ENCODE data around the gene SRSF11. TPM values are rescaled to one million over a fixed set of nuclear protein-coding genes. Genes with fewer than 3 reads are reported as not detected.

The SRSF11 gene
- polyA plus RNA-seq (2012; rRNA removed), result 138 and 170 TPM in 2 replicates
- polyA plus RNA-seq (2012; cell fraction: cytosol; rRNA removed), result 57.6 and 60.0 TPM in 2 replicates
- polyA plus RNA-seq (2012; cell fraction: nucleus; rRNA removed), result 635 and 793 TPM in 2 replicates

DNA sequence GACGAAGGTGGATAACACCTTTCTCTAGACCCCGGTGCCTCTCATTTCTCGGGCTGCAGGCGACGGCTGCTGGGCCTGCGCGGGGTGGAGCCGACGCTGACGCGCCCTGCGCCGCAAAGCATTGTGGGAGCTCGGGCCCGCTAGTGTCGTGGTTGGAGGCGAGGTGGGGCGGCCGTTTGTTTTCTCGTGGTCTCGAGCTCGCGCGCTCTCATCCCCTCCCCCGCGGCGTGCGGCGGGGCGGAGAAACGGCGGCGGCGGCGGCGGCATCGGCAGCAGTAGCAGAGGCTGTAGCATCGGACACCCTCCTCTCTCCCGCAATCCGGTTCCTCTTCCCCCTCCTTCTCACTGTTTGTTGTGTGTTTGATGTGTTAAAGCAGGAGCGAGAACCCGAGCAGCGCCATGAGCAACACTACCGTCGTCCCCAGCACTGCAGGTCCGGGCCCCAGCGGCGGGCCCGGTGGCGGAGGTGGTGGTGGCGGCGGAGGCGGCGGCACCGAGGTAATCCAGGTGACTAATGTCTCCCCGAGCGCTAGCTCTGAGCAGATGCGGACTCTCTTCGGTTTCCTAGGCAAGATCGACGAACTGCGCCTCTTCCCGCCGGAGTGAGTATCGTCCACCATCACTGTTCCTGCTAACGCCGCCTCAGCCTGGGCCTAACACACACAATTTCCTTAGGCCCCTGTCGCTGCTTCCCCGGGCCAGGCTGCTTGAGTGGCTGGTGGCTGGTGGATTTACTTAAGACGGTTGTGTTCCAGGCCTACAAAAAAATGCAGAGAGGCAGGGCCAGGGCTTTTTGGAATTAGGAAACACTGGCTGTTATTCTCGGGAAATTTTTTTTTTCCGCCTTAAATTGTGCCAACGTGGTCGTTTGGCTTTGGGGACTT is at the start of gene SRSF11:
Gene SRSF11 (plus strand): TSS at position 143 of the 884 bp plus-strand sequence. CDS start 257 bp downstream, at position 400.
- Histone ChIP-seq H3K36me3 (replicated peaks in 1 of 2; ENCODE audit: control insufficient read depth in 1 of 2, insufficient read depth in 2 of 2, low read length in 1 of 2) (peaks cover 37 to 38% of the 10 kb centered on the region in 2 experiments), H3K4me2 (peak within 1 kb of the TSS; percentile 88), H3F3A (replicated peaks; ENCODE audit: insufficient read depth) (peaks cover 26% of the 10 kb centered on the region), H3K79me2 (ENCODE audit: insufficient read depth) (peaks cover 96% of the 10 kb centered on the region), H3K4me3 (ENCODE audit: low read depth in 2 of 2, low read length in 1 of 2) (peak within 1 kb of the TSS; percentile 78 to 80), H3K4me1 (ENCODE audit: control insufficient read depth in 1 of 2, insufficient read depth in 2 of 2, low read depth in 1 of 2, low read length in 1 of 2) (peaks cover 0 to 18% of the 10 kb centered on the region in 2 experiments; a peak in 3 of 4 replicates), H3K27me3 (ENCODE audit: insufficient read depth) (no peaks in the 10 kb centered on the region), H4K20me1 (ENCODE audit: insufficient read depth) (peaks cover 39% of the 10 kb centered on the region), H3K9ac (peak within 1 kb of the TSS; percentile 96), H3K27ac (ENCODE audit: low read depth in 2 of 2, low read length in 1 of 2) (peak within 1 kb of the TSS; percentile 93 to 94), H3K9me3 (no peaks in the 10 kb centered on the region), H3K9me2 (no peaks in the 10 kb centered on the region), H2AFZ (ENCODE audit: low read depth) (peak within 1 kb of the TSS; percentile 88)
- CTCF ChIA-PET, result interaction anchor here (0.9 to 1.0 kb wide), 2 partner anchors 13 to 15 kb away, joined by 3 read pairs; no protein-coding TSS in a partner anchor
- POLR2A ChIA-PET, result interaction anchor here (0.6 to 2.0 kb wide), 10 partner anchors 12 to 189 kb away, joined by 3 to 16 read pairs (median 6); partner anchors contain the start of genes ANKRD13C, CTH and LRRC40
- peak; percentile 94 for DNase-seq
- 3% methylated on average over 26 of the region's 74 CpGs for WGBS (ENCODE audit: low lambda C conversion rate)
- TF ChIP-seq, protein P1, sequence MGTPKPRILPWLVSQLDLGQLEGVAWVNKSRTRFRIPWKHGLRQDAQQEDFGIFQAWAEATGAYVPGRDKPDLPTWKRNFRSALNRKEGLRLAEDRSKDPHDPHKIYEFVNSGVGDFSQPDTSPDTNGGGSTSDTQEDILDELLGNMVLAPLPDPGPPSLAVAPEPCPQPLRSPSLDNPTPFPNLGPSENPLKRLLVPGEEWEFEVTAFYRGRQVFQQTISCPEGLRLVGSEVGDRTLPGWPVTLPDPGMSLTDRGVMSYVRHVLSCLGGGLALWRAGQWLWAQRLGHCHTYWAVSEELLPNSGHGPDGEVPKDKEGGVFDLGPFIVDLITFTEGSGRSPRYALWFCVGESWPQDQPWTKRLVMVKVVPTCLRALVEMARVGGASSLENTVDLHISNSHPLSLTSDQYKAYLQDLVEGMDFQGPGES (IDR thresholded peaks at IDR 0.05; ENCODE audit: low read depth, low read length), result no peak
- TF ChIP-seq TEAD4 (IDR thresholded peaks at IDR 0.05; ENCODE audit: borderline replicate concordance, insufficient read depth) (no peak), FOXJ3 (CRISPR knock-in tag; IDR thresholded peaks at IDR 0.05) (peak; percentile 59; the same call in 1 of the 2 replicates), TAF1 (IDR thresholded peaks at IDR 0.05; ENCODE audit: borderline replicate concordance, low read depth, low read length) (peak; percentile 81), MXI1 (IDR thresholded peaks at IDR 0.05; ENCODE audit: low read depth, low read length) (peak; percentile 86), POLR2AphosphoS5 (IDR thresholded peaks at IDR 0.05; ENCODE audit: low read depth, low read length) (peak; percentile 94), NRF1 (IDR thresholded peaks at IDR 0.05; ENCODE audit: low read depth, low read length) (peak; percentile 91), EP300 (IDR thresholded peaks at IDR 0.05; ENCODE audit: borderline replicate concordance in 1 of 2, low read depth in 1 of 2, low read length in 1 of 2) (peak in 1 of 2 experiments; percentile 58; a peak in 1 of 4 replicates), RFX5 (IDR thresholded peaks at IDR 0.05; ENCODE audit: low read length) (no peak), CHD2 (IDR thresholded peaks at IDR 0.05; ENCODE audit: low read length, partially characterized antibody) (peak; percentile 96), YY1 (IDR thresholded peaks at IDR 0.05; ENCODE audit: low read depth) (peak; percentile 12; the same call in 1 of the 2 replicates), SIN3A (IDR thresholded peaks at IDR 0.05; ENCODE audit: borderline replicate concordance, low read depth, low read length) (peak; percentile 90; the same call in 1 of the 2 replicates), TCF12 (IDR thresholded peaks at IDR 0.05) (peak; percentile 4; the same call in 1 of the 2 replicates), CTCF (IDR thresholded peaks at IDR 0.05) (0 out of 2 replicates have a peak, but pooled peaks have one; percentile 20), EZH2phosphoT487 (IDR thresholded peaks at IDR 0.05; ENCODE audit: borderline replicate concordance, low read depth) (no peak)
- TF ChIP-seq, protein P2, sequence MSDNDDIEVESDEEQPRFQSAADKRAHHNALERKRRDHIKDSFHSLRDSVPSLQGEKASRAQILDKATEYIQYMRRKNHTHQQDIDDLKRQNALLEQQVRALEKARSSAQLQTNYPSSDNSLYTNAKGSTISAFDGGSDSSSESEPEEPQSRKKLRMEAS (IDR thresholded peaks at IDR 0.05; ENCODE audit: low read depth), result peak; percentile 91
- TF ChIP-seq, protein P3, sequence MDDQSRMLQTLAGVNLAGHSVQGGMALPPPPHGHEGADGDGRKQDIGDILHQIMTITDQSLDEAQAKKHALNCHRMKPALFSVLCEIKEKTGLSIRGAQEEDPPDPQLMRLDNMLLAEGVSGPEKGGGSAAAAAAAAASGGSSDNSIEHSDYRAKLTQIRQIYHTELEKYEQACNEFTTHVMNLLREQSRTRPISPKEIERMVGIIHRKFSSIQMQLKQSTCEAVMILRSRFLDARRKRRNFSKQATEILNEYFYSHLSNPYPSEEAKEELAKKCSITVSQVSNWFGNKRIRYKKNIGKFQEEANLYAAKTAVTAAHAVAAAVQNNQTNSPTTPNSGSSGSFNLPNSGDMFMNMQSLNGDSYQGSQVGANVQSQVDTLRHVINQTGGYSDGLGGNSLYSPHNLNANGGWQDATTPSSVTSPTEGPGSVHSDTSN (IDR thresholded peaks at IDR 0.05), result 0 out of 2 replicates have a peak, but pooled peaks have one; percentile 17
- TF ChIP-seq, protein P4, sequence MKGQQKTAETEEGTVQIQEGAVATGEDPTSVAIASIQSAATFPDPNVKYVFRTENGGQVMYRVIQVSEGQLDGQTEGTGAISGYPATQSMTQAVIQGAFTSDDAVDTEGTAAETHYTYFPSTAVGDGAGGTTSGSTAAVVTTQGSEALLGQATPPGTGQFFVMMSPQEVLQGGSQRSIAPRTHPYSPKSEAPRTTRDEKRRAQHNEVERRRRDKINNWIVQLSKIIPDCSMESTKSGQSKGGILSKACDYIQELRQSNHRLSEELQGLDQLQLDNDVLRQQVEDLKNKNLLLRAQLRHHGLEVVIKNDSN (IDR thresholded peaks at IDR 0.05; ENCODE audit: borderline replicate concordance, low read depth), result no peak
- TF ChIP-seq, protein P5, sequence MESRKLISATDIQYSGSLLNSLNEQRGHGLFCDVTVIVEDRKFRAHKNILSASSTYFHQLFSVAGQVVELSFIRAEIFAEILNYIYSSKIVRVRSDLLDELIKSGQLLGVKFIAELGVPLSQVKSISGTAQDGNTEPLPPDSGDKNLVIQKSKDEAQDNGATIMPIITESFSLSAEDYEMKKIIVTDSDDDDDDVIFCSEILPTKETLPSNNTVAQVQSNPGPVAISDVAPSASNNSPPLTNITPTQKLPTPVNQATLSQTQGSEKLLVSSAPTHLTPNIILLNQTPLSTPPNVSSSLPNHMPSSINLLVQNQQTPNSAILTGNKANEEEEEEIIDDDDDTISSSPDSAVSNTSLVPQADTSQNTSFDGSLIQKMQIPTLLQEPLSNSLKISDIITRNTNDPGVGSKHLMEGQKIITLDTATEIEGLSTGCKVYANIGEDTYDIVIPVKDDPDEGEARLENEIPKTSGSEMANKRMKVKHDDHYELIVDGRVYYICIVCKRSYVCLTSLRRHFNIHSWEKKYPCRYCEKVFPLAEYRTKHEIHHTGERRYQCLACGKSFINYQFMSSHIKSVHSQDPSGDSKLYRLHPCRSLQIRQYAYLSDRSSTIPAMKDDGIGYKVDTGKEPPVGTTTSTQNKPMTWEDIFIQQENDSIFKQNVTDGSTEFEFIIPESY (IDR thresholded peaks at IDR 0.05; ENCODE audit: borderline replicate concordance, low read depth), result peak; percentile 91
